Smooth muscle cell (in vitro differentiated cells): Measurements from ENCODE around the gene ESM1. TPM values are rescaled to one million over a fixed set of nuclear protein-coding genes. Genes with fewer than 3 reads are reported as not detected.
"Not testable (repeated sequence)": the region's sequence is repeated elsewhere in the genome, so short reads cannot be mapped to it uniquely, and the experiment has no call there.

Source experiments
- DNase-seq: peaks from one replicate; lab custom pipeline; 2025; ENCODE audit not compliant: unreplicated experiment; lab: John Stamatoyannopoulos, UW
- H2AFZ ChIP-seq: fragments of 200-600 bp; sonication (generic); 2 replicates; pipeline ENCODE4 v1.6.0; 2016; ENCODE audit warnings: antibody characterized with exemption, low read depth, mild to moderate bottlenecking
- H3F3A ChIP-seq: fragments of 200-600 bp; sonication (generic); 2 replicates; pipeline ENCODE4 v1.6.0; 2017; ENCODE audit warnings: antibody characterized with exemption, low read depth
- H3K27ac ChIP-seq: fragments of 200-600 bp; sonication (generic); 2 replicates; pipeline ENCODE4 v1.5.1; 2016; ENCODE audit warnings: low read depth, mild to moderate bottlenecking
- H3K27me3 ChIP-seq: fragments of 200-600 bp; sonication (generic); 2 replicates; pipeline ENCODE4 v1.6.1; 2016; ENCODE audit warnings: low read depth, mild to moderate bottlenecking
- H3K36me3 ChIP-seq: fragments of 200-600 bp; sonication (generic); 2 replicates; pipeline ENCODE4 v1.5.1; 2016; ENCODE audit warnings: low read depth
- H3K4me1 ChIP-seq: fragments of 200-600 bp; sonication (generic); 2 replicates; pipeline ENCODE4 v1.5.1; 2016; ENCODE audit warnings: low read depth
- H3K4me2 ChIP-seq: fragments of 200-600 bp; sonication (generic); 2 replicates; pipeline ENCODE4 v1.6.0; 2016; ENCODE audit warnings: mild to moderate bottlenecking
- H3K4me3 ChIP-seq: fragments of 200-600 bp; sonication (generic); 2 replicates; pipeline ENCODE4 v1.5.1; 2016; ENCODE audit warnings: mild to moderate bottlenecking
- H3K79me2 ChIP-seq: fragments of 200-600 bp; sonication (generic); 2 replicates; pipeline ENCODE4 v1.6.0; 2016; ENCODE audit warnings: low read depth, mild to moderate bottlenecking
- H3K9ac ChIP-seq: fragments of 200-600 bp; sonication (generic); 2 replicates; pipeline ENCODE4 v1.6.0; 2016; ENCODE audit warnings: low read depth
- H3K9me3 ChIP-seq: fragments of 200-600 bp; sonication (generic); replicated peaks from 2 replicates; pipeline ENCODE4 v1.5.1; 2016; ENCODE audit warnings: low read depth
- H4K20me1 ChIP-seq: fragments of 200-600 bp; sonication (generic); 2 replicates; pipeline ENCODE4 v1.6.0; 2016; ENCODE audit warnings: low read depth
- WGBS: methylation state at CpG from one replicate; pipeline ENCODE4 v1.1.7; 2016; ENCODE audit warnings: low lambda C conversion rate; 5-methylcytosine and 5-hydroxymethylcytosine counted together
- polyA plus RNA-seq: library from polyadenylated mRNA; unstranded; fragments of >200 nt; fragmentation: Nextera tagmentation; extraction: Ambion mirVana; gene quantifications from 2 replicates; pipeline ENCODE4 v1.2.1, GENCODE V29; 2016
- total RNA-seq: library from RNA; depleted of rRNA; stranded (reverse); fragments of >200 nt; gene quantifications from 2 replicates; pipeline ENCODE4 v1.2.3, GENCODE V29; 2014
- TF ChIP-seq, protein P1 (sequence below): fragments of 200-600 bp; sonication (generic); IDR thresholded peaks from 2 replicates; pipeline ENCODE4 v1.5.1; 2017; ENCODE audit warnings: borderline replicate concordance, mild to moderate bottlenecking, antibody characterized with exemption; ENCODE audit not compliant: insufficient read depth, poor library complexity, severe bottlenecking

Gene ESM1
- total and polyA plus RNA-seq, 2 experiments from 2014 or later, result not detected

GRCh38 chr5:55021821-55022220 lies 36.4 kb upstream of the ESM1 start:
- WGBS, result 94% methylated on average over 4 of the region's 4 CpGs
- Histone ChIP-seq H3K4me3 (no peak overlapping the region), H3K4me1 (no peaks in the 10 kb centered on the region), H3K27me3 (no peaks in the 10 kb centered on the region), H3F3A (no peaks in the 10 kb centered on the region), H3K9ac (no peak overlapping the region), H3K36me3 (no peaks in the 10 kb centered on the region), H3K27ac (no peak overlapping the region), H2AFZ (no peak overlapping the region), H3K9me3 (no peaks in the 10 kb centered on the region), H4K20me1 (no peaks in the 10 kb centered on the region), H3K4me2 (no peak overlapping the region), H3K79me2 (no peaks in the 10 kb centered on the region)
- TF ChIP-seq, protein P1, sequence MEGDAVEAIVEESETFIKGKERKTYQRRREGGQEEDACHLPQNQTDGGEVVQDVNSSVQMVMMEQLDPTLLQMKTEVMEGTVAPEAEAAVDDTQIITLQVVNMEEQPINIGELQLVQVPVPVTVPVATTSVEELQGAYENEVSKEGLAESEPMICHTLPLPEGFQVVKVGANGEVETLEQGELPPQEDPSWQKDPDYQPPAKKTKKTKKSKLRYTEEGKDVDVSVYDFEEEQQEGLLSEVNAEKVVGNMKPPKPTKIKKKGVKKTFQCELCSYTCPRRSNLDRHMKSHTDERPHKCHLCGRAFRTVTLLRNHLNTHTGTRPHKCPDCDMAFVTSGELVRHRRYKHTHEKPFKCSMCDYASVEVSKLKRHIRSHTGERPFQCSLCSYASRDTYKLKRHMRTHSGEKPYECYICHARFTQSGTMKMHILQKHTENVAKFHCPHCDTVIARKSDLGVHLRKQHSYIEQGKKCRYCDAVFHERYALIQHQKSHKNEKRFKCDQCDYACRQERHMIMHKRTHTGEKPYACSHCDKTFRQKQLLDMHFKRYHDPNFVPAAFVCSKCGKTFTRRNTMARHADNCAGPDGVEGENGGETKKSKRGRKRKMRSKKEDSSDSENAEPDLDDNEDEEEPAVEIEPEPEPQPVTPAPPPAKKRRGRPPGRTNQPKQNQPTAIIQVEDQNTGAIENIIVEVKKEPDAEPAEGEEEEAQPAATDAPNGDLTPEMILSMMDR, result no peak
- DNase-seq, result no peak

GRCh38 chr5:55021410-55021809 lies 36.0 kb upstream of the ESM1 start:
- Histone ChIP-seq H3K79me2 (no peaks in the 10 kb centered on the region), H3F3A (no peaks in the 10 kb centered on the region), H3K4me2 (no peak overlapping the region), H3K27ac (no peak overlapping the region), H4K20me1 (no peaks in the 10 kb centered on the region), H3K4me1 (no peaks in the 10 kb centered on the region), H3K27me3 (no peaks in the 10 kb centered on the region), H3K4me3 (no peak overlapping the region), H3K9me3 (no peaks in the 10 kb centered on the region), H3K9ac (no peak overlapping the region), H3K36me3 (no peaks in the 10 kb centered on the region), H2AFZ (no peak overlapping the region)
- 90% methylated on average over 6 of the region's 6 CpGs for WGBS
- TF ChIP-seq, protein P1, result no peak
- DNase-seq, result no peak

DNA sequence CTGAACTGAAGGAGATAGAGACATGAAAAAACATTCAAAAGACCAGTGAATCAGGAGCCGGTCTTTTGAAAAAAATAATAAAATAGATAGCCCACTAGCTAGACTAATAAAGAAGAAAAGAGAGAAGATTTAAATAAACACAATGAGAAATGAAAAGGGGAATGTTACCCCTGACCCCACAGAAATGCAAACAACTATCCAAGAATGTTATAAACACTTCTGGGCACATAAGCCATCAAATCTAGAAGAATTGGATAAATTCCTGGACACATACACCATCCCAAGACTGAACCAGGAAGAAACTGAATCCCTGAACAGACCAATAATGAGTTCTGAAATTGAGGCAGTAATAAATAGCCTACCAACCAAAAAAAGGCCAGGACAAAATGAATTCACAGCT lies 24.8 kb upstream of the ESM1 start:
- H3K4me2 ChIP-seq, H3K4me3 ChIP-seq, H3F3A ChIP-seq, H4K20me1 ChIP-seq, H3K27me3 ChIP-seq, H3K9me3 ChIP-seq, H3K9ac ChIP-seq, DNase-seq, H2AFZ ChIP-seq, H3K36me3 ChIP-seq, H3K4me1 ChIP-seq, H3K79me2 ChIP-seq, H3K27ac ChIP-seq: not testable (repeated sequence)
- 100% methylated on average over 1 of the region's 1 CpG for WGBS

DNA sequence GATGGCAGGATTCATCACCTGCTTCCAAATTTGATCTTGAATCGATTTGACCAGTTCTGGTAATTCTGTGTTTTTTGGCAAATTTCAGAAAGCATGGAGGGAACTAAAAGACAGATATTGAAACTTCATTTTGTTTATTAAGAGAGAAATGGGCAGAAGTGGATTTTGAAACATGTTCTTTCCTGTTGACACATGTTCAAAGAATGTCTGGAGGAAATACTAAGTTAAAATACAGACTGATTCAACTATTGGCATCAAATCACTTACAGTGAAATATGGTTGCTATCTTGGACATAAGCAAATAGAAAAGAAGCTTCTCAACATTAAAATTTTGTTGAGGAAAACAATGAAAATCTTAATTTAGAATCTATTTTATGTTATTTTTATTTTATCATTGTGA lies 19.3 kb upstream of the ESM1 start:
- H4K20me1 ChIP-seq, result no peaks in the 10 kb centered on the region
- H3K9ac ChIP-seq, result no peak overlapping the region
- WGBS, result 94% methylated on average over 1 of the region's 1 CpG
- H3K4me1 ChIP-seq, result no peaks in the 10 kb centered on the region
- H2AFZ ChIP-seq, result no peak overlapping the region
- no peaks in the 10 kb centered on the region for H3K9me3 ChIP-seq
- H3K36me3 ChIP-seq, result no peaks in the 10 kb centered on the region
- no peak overlapping the region for H3K27ac ChIP-seq
- H3K4me2 ChIP-seq, result no peak overlapping the region
- no peaks in the 10 kb centered on the region for H3K79me2 ChIP-seq
- no peaks in the 10 kb centered on the region for H3K27me3 ChIP-seq
- TF ChIP-seq, protein P1, result no peak
- no peak for DNase-seq
- no peak overlapping the region for H3K4me3 ChIP-seq
- no peaks in the 10 kb centered on the region for H3F3A ChIP-seq
